ENCODE results near the gene NSD2. TPM values are rescaled to one million over a fixed set of nuclear protein-coding genes. Genes with fewer than 3 reads are reported as not detected.

Gene NSD2
- total RNA-seq, 1 experiment from 2014 or later: 136 TPM

DNA sequence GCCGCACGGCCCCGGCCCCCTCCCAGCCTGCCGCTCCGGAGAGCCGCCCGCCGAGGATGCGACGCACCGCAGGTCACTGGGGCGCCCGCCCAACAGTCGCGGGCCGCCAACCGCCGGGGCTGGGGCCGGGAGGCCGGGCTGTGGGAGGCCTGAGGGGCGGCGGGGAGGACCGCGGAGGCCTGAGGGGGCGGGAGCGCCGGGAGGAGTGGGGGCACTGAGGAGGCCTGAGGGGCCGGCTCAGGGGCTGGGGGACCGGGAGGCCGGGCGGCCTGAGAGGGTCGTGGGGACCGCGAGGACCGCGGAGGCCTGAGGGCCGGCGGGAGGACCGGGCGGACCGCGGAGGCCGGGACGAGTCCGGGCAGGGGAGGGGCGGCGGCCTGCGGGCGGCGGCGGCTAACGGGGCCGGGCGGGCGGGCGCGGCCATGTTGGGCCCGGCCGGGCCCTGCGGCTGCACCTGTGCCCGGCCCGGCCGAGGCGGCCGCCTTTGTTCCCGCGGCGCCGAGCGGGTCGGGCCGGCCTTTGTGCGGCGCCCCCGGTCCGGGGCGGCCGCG lies 353 bp downstream of the NSD2 start:
- no peak overlapping the region for H2BK15ac ChIP-seq (ENCODE audit: low read depth, low read length)
- H4K5ac ChIP-seq (ENCODE audit: insufficient read length, low read depth, low read length): no peak overlapping the region
- peak overlapping the region; percentile 90 for H3K4me2 ChIP-seq (ENCODE audit: insufficient read depth, insufficient read length, low read length)
- H2AFZ ChIP-seq (ENCODE audit: low read length): no peak overlapping the region
- no peak overlapping the region for H2BK12ac ChIP-seq (ENCODE audit: insufficient read length, low read depth, low read length)
- H3K18ac ChIP-seq (ENCODE audit: insufficient read length, low read depth, low read length): peak overlapping the region; percentile 77
- H3K23ac ChIP-seq (ENCODE audit: insufficient read length, low read depth, low read length): no peak overlapping the region
- H3K27me3 ChIP-seq (ENCODE audit: insufficient read depth, low read length): peaks cover 19% of the 10 kb centered on the region
- no peak overlapping the region for H2AK5ac ChIP-seq (ENCODE audit: insufficient read length, low read length)
- DNase-seq: peak; percentile 49
- TF ChIP-seq, protein P1, sequence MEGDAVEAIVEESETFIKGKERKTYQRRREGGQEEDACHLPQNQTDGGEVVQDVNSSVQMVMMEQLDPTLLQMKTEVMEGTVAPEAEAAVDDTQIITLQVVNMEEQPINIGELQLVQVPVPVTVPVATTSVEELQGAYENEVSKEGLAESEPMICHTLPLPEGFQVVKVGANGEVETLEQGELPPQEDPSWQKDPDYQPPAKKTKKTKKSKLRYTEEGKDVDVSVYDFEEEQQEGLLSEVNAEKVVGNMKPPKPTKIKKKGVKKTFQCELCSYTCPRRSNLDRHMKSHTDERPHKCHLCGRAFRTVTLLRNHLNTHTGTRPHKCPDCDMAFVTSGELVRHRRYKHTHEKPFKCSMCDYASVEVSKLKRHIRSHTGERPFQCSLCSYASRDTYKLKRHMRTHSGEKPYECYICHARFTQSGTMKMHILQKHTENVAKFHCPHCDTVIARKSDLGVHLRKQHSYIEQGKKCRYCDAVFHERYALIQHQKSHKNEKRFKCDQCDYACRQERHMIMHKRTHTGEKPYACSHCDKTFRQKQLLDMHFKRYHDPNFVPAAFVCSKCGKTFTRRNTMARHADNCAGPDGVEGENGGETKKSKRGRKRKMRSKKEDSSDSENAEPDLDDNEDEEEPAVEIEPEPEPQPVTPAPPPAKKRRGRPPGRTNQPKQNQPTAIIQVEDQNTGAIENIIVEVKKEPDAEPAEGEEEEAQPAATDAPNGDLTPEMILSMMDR (conservative IDR thresholded peaks at IDR 0.05): no peak
- no peak overlapping the region for H2BK120ac ChIP-seq (ENCODE audit: low read depth, low read length, poor library complexity, severe bottlenecking)
- H3K79me2 ChIP-seq (ENCODE audit: insufficient read depth, low read length): peaks cover 30% of the 10 kb centered on the region; the same call in 1 of the 2 replicates
- H3K4ac ChIP-seq (ENCODE audit: low read depth, low read length): no peak overlapping the region
- no peaks in the 10 kb centered on the region; the same call in 1 of the 2 replicates for H3K4me1 ChIP-seq (ENCODE audit: insufficient read depth, low read length)
- peak overlapping the region; percentile 84; the same call in 1 of the 2 replicates for H3K14ac ChIP-seq (ENCODE audit: insufficient read depth, low read length)
- Mint-ChIP-seq H3K27me3 (ENCODE audit: low read depth) (peaks cover 38% of the 10 kb centered on the region), H3K9me3 (no peaks in the 10 kb centered on the region), H3K4me3 (peak overlapping the region; percentile 55 to 69; a peak in 4 of 5 replicates), H3K4me1 (peaks cover 29 to 30% of the 10 kb centered on the region in 2 experiments), H3K36me3 (ENCODE audit: insufficient read depth in 1 of 3, low read depth in 3 of 3) (no peaks in the 10 kb centered on the region; a peak in 1 of 7 replicates), H3K27ac (no peak overlapping the region)
- no peaks in the 10 kb centered on the region for H3K9me3 ChIP-seq (ENCODE audit: control insufficient read depth, low read depth, low read length)
- H3K9ac ChIP-seq (ENCODE audit: extremely low read depth, insufficient read length, low read length): no peak overlapping the region
- WGBS (ENCODE audit: extremely low coverage, insufficient read length, low lambda C conversion rate): no CpG with 5 or more reads among the region's 79 CpGs
- H3K23me2 ChIP-seq (ENCODE audit: insufficient read length, low read depth, low read length, poor library complexity, severe bottlenecking): peaks cover 7% of the 10 kb centered on the region
- no peaks in the 10 kb centered on the region for H4K20me1 ChIP-seq (ENCODE audit: control insufficient read depth, insufficient read depth, insufficient read length)
- peaks cover 4% of the 10 kb centered on the region for H3K79me1 ChIP-seq (ENCODE audit: insufficient read depth, low read depth, low read length, poor library complexity, severe bottlenecking)
- H4K8ac ChIP-seq (replicated peaks; ENCODE audit: insufficient read length, low read depth, low read length): no peak overlapping the region
- H2BK20ac ChIP-seq (ENCODE audit: low read depth, low read length, poor library complexity, severe bottlenecking): no peak overlapping the region
- no peak overlapping the region for H2BK5ac ChIP-seq (ENCODE audit: insufficient read length, low read length)
- no peak overlapping the region for H3T11ph ChIP-seq (ENCODE audit: low read length)
- no peak overlapping the region for H3K56ac ChIP-seq (ENCODE audit: insufficient read length, low read depth, low read length)
- H3K27ac ChIP-seq (ENCODE audit: insufficient read length, low read depth, low read length): no peak overlapping the region
- no peak overlapping the region for H4K91ac ChIP-seq (ENCODE audit: insufficient read length, low read depth, low read length)

Data from H9 (cell line).